Gastrocnemius medialis (tissue), 4 donors: ENCODE data around the gene PRKCQ. TPM values are rescaled to one million over a fixed set of nuclear protein-coding genes. Genes with fewer than 3 reads are reported as not detected.

Experiments used
- ATAC-seq, 2 donors: fragments of 150-250 bp; one replicate each; pipeline ENCODE4 v1.9.1; 2016
- DNase-seq, 2 donors: peaks; one replicate each; pipeline ENCODE4 v3.0.0-alpha.2; 2019
- H3K27ac ChIP-seq, 4 donors: fragments of 200-600 bp; sonication (generic); 1 replicate in 1 of 4; 2 replicates in 3 of 4; pipeline ENCODE4 v1.5.1; 2016 to 2018; ENCODE audit warnings: mild to moderate bottlenecking in 2 of 4, moderate library complexity in 1 of 4
- H3K27me3 ChIP-seq, 3 donors: fragments of 200-600 bp; sonication (generic) in 2 of 3; 1 replicate in 1 of 3; 2 replicates in 2 of 3; pipeline versions ENCODE4 v1.5.1 to v1.6.0; 2016 to 2019; ENCODE audit warnings: mild to moderate bottlenecking in 1 of 3, moderate library complexity in 1 of 3
- H3K36me3 ChIP-seq, 2 donors: fragments of 200-600 bp; sonication (generic) in 1 of 2; one replicate each; pipeline ENCODE4 v1.5.1; 2017 to 2018
- H3K4me1 ChIP-seq, 2 donors: fragments of 200-600 bp; sonication (generic) in 1 of 2; one replicate each; pipeline ENCODE4 v1.5.1; 2016 to 2017; ENCODE audit warnings: mild to moderate bottlenecking in 2 of 2
- H3K4me3 ChIP-seq, 4 donors: fragments of 200-600 bp; sonication (generic) in 3 of 4; 1 replicate in 1 of 4; 2 replicates in 3 of 4; pipeline ENCODE4 v1.5.1; 2016 to 2019; ENCODE audit warnings: mild to moderate bottlenecking in 2 of 4
- H3K9me3 ChIP-seq, 3 donors: fragments of 200-600 bp; sonication (generic) in 2 of 3; 1 replicate in 1 of 3; 2 replicates in 2 of 3; pipeline ENCODE4 v1.5.1; 2016 to 2019
- POLR2A ChIP-seq, 2 donors: fragments of 450-650 bp; IDR thresholded peaks; one replicate each; pipeline ENCODE4 v1.6.1; 2017; ENCODE audit warnings: antibody characterized with exemption in 2 of 2, mild to moderate bottlenecking in 2 of 2, moderate library complexity in 2 of 2
- in situ Hi-C, 4 donors: fragments of 200-750 bp; cut with MboI; loops; one replicate each; pipeline versions ENCODE4 v1.15.0 to v1.8.0; 2017; ENCODE audit warnings: low sequenced_read_pairs in 4 of 4
- intact Hi-C: fragments of 100-400 bp; cut with DNase I; formaldehyde crosslinking; loops from one replicate; pipeline ENCODE4 v1.15.1; 2023; ENCODE audit warnings: low total_unique reads
- total RNA-seq, 4 donors: library from RNA; depleted of rRNA; stranded (reverse); fragments of >200 nt; gene quantifications; one replicate each; pipeline versions ENCODE4 v1.1.0 to v1.2.3, GENCODE V29; 2016
- TF ChIP-seq, protein P1 (sequence below), 5 experiments: fragments of 450-650 bp in 3 of 5; fragments of 200-600 bp in 2 of 5; sonication (generic) in 2 of 5; IDR thresholded peaks in 4 of 5; conservative IDR thresholded peaks in 1 of 5; 1 replicate in 4 of 5; 2 replicates in 1 of 5; pipeline ENCODE4 v1.5.1; 2016 to 2019; ENCODE audit warnings: antibody characterized with exemption in 5 of 5, mild to moderate bottlenecking in 3 of 5, moderate library complexity in 3 of 5

Gene PRKCQ
- total RNA-seq, 4 donors from 2014 or later, result 25.8 to 70.7 (median 38.8) TPM

DNA sequence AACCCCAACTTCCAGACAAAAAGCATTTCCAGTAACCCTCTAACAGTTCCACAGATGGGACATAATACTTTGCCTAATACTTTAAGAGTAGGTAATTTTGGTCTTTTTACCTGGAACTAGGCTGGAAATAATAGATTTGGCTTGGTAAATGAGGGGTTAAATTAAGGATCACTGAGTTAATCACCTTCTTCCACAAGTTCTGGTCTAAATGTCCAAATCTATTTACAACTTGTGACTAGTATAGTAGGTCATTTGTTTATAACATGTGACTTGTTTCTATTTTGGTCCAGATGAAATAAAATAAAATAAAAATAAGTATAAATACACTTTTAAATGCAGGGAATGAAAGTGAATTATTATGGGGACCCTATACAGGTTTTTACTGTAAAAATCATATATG lies 80.1 kb downstream of the PRKCQ start:
- ATAC-seq, result peak; percentile 67 to 72
- Histone ChIP-seq H3K27me3 (no peaks in the 10 kb centered on the region), H3K9me3 (no peaks in the 10 kb centered on the region), H3K36me3 (peaks cover 0 to 25% of the 10 kb centered on the region in 2 donors), H3K4me1 (peaks cover 19 to 34% of the 10 kb centered on the region in 2 donors), H3K27ac (peak overlapping the region; percentile 85 to 90 (median 88)), H3K4me3 (no peak overlapping the region)
- intact Hi-C loops, result loop anchor here (5.0 kb wide), 1 partner anchor 67 kb away; no protein-coding TSS in a partner anchor
- no peak for DNase-seq
- TF ChIP-seq, protein P1, sequence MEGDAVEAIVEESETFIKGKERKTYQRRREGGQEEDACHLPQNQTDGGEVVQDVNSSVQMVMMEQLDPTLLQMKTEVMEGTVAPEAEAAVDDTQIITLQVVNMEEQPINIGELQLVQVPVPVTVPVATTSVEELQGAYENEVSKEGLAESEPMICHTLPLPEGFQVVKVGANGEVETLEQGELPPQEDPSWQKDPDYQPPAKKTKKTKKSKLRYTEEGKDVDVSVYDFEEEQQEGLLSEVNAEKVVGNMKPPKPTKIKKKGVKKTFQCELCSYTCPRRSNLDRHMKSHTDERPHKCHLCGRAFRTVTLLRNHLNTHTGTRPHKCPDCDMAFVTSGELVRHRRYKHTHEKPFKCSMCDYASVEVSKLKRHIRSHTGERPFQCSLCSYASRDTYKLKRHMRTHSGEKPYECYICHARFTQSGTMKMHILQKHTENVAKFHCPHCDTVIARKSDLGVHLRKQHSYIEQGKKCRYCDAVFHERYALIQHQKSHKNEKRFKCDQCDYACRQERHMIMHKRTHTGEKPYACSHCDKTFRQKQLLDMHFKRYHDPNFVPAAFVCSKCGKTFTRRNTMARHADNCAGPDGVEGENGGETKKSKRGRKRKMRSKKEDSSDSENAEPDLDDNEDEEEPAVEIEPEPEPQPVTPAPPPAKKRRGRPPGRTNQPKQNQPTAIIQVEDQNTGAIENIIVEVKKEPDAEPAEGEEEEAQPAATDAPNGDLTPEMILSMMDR (IDR thresholded peaks at IDR 0.05 in 4 of 5, conservative IDR thresholded peaks at IDR 0.05 in 1 of 5), result no peak
- peak in 1 of 2 donors; percentile 58 for TF ChIP-seq POLR2A (IDR thresholded peaks at IDR 0.05)
- in situ Hi-C loops, result no loop called here

DNA sequence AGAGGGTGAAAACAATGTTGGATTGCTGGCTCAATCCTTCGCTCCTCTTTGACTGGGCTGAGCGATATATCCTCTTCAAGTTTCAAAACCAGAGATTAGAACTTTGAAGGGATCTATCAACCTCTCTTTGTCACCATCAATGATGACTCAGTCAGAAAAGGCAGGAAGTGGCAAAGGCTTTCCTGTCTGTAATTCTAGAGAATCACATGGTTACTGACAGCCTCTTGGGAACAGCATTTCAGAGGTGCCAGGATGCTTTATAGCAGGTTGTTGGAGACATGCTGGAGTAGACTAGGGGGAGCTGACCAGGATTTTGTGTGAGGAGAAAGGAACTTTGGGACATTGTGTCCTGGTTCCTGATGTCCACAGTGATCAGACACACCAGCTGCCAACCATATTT lies 81.3 kb downstream of the PRKCQ start:
- in situ Hi-C loops, result no loop called here
- intact Hi-C loops, result no loop called here

DNA sequence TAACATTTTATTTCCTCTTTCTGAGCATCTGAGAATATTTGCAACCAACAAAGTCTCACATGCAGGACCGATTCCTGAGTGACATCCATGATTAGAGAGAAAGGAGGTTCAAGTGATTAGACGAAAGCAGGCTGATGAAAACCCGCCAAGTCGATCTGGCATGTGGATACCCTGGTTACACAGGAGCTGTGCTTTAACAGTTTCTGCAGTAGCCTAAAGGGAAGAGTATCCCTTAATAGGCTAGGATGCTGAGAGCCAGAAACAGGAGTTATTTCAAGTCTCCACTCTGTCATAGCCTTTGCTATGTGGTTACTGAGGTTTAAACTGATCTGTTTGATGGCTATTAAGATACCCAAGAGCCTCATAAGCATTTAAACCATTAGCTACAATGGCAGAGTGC lies 82.5 kb downstream of the PRKCQ start:
- intact Hi-C loops (no loop called here), in situ Hi-C loops (no loop called here)
- peak overlapping the region; percentile 85 to 90 (median 88) for H3K27ac ChIP-seq
- ATAC-seq (no peak), DNase-seq (no peak)
- no peaks in the 10 kb centered on the region for H3K9me3 ChIP-seq
- TF ChIP-seq, protein P1 (IDR thresholded peaks at IDR 0.05 in 4 of 5, conservative IDR thresholded peaks at IDR 0.05 in 1 of 5), result no peak
- TF ChIP-seq POLR2A (IDR thresholded peaks at IDR 0.05), result no peak
- H3K4me3 ChIP-seq, result no peak overlapping the region
- peaks cover 0 to 35% of the 10 kb centered on the region in 2 donors for H3K36me3 ChIP-seq
- H3K4me1 ChIP-seq, result peaks cover 19 to 29% of the 10 kb centered on the region in 2 donors
- H3K27me3 ChIP-seq, result no peaks in the 10 kb centered on the region

More for the DNA sequence above, 81.3 kb downstream of the PRKCQ start:
- DNase-seq (peak in 1 of 2 donors; percentile 39), ATAC-seq (peak; percentile 65 to 81)
- peak in 1 of 2 donors; percentile 27 for TF ChIP-seq POLR2A (IDR thresholded peaks at IDR 0.05)
- TF ChIP-seq, protein P1 (IDR thresholded peaks at IDR 0.05 in 4 of 5, conservative IDR thresholded peaks at IDR 0.05 in 1 of 5), result no peak
- H3K9me3 ChIP-seq, result no peaks in the 10 kb centered on the region
- peaks cover 19 to 34% of the 10 kb centered on the region in 2 donors for H3K4me1 ChIP-seq
- H3K27me3 ChIP-seq, result no peaks in the 10 kb centered on the region
- peaks cover 0 to 27% of the 10 kb centered on the region in 2 donors for H3K36me3 ChIP-seq
- no peak overlapping the region for H3K4me3 ChIP-seq
- H3K27ac ChIP-seq, result peak overlapping the region; percentile 85 to 90 (median 88)

DNA sequence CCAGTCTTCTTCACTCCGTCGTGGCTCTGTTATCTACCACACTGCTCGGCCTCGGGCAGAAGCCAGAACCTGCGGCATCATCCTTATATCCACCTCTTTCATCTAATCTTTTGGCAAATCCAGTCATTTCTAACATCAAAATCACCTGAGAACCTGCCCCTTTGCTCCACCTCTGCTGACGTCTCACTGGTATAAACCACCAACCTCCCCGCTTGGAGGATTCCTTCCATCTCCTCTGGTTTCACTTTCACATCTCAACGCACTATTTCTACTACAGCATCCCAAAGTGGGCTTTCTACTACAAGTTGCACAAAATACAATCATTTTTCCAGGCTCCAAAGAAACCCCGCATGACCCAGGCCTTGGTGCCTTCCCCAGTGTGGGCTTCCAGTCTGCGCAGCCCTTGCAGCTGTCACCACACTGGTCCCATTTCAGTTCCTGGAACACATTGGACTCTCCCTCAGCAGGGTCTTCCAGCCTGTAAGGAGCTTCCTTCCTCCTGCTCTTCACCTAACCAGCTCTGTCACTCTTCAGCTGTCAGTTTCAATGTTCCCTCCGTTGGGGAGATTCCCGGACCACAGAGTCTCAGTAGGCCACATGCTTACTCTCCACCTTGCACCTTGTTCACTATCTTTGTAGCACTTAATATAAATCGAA lies 85.0 kb downstream of the PRKCQ start:
- Histone ChIP-seq H3K27me3 (no peaks in the 10 kb centered on the region), H3K36me3 (peaks cover 0 to 58% of the 10 kb centered on the region in 2 donors), H3K27ac (peak overlapping the region; percentile 29 to 90 (median 50)), H3K4me1 (peaks cover 14 to 23% of the 10 kb centered on the region in 2 donors), H3K4me3 (no peak overlapping the region), H3K9me3 (no peaks in the 10 kb centered on the region)
- ATAC-seq, result peak in 1 of 2 donors; percentile 21
- in situ Hi-C loops, result no loop called here
- DNase-seq, result no peak
- intact Hi-C loops, result no loop called here
- TF ChIP-seq POLR2A (IDR thresholded peaks at IDR 0.05), result no peak
- TF ChIP-seq, protein P1 (IDR thresholded peaks at IDR 0.05 in 4 of 5, conservative IDR thresholded peaks at IDR 0.05 in 1 of 5), result no peak
